ENCODE measurements around the gene EML6.
"Not testable (repeated sequence)": the region's sequence is repeated elsewhere in the genome, so short reads cannot be mapped to it uniquely, and the experiment has no call there.

EML6 gene

GRCh38 chr2:54806975-54807374, 83.5 kb downstream of the EML6 start:
- DNase-seq = peak; percentile 10

GRCh38 chr2:54808661-54809060, 85.2 kb downstream of the EML6 start:
- DNase-seq = no peak

- DNase-seq = no peak
Observed at GRCh38 chr2:54809819-54810218, 86.4 kb downstream of the EML6 start.

GRCh38 chr2:54810246-54810645, 86.8 kb downstream of the EML6 start:
- DNase-seq = no peak

GRCh38 chr2:54813584-54813983, 90.1 kb downstream of the EML6 start:
- no peak for DNase-seq

GRCh38 chr2:54814389-54815147, 91.1 kb downstream of the EML6 start:
- DNase-seq = no peak

- DNase-seq = no peak
Observed at GRCh38 chr2:54815148-54815539, 91.7 kb downstream of the EML6 start.

- no peak for DNase-seq
Observed at GRCh38 chr2:54818226-54818625, 94.8 kb downstream of the EML6 start.

- DNase-seq = no peak
Observed at GRCh38 chr2:54820558-54820957, 97.1 kb downstream of the EML6 start.

GRCh38 chr2:54824567-54824966, 101.1 kb downstream of the EML6 start:
- no peak for DNase-seq

- no peak for DNase-seq
Observed at GRCh38 chr2:54830546-54830945, 107.1 kb downstream of the EML6 start.

- no peak for DNase-seq
Observed at GRCh38 chr2:54831480-54831879, 108.0 kb downstream of the EML6 start.

- no peak for DNase-seq
Observed at GRCh38 chr2:54834721-54835120, 111.3 kb downstream of the EML6 start.

- no peak for DNase-seq
Observed at GRCh38 chr2:54836477-54836876, 113.0 kb downstream of the EML6 start.

GRCh38 chr2:54838585-54839035, 115.1 kb downstream of the EML6 start:
- peak; percentile 78 for DNase-seq

GRCh38 chr2:54839461-54840255, 116.2 kb downstream of the EML6 start:
- DNase-seq = no peak

- no peak for DNase-seq
Observed at GRCh38 chr2:54840559-54841468, 117.4 kb downstream of the EML6 start.

- DNase-seq = not testable (repeated sequence)
Observed at GRCh38 chr2:54841500-54841899, 118.0 kb downstream of the EML6 start.

GRCh38 chr2:54845094-54845493, 121.6 kb downstream of the EML6 start:
- no peak for DNase-seq

GRCh38 chr2:54845514-54845913, 122.1 kb downstream of the EML6 start:
- no peak for DNase-seq

- DNase-seq = no peak
Observed at GRCh38 chr2:54850171-54851122, 127.0 kb downstream of the EML6 start.

Data from hematopoietic multipotent progenitor cell treated with erythropoietin and hydrocortisone succinate and interleukin-3 and kit ligand, for 4 days (in vitro differentiated cells).